AG10803 (cell line): ENCODE measurements around the gene SPINT1.

Experiments used
- DNase-seq: peaks from one replicate; pipeline ENCODE4 v3.0.0; 2010; ENCODE audit warnings: low read depth
- H3K4me3 ChIP-seq: 2 replicates; pipeline ENCODE4 v1.5.1; 2011; ENCODE audit warnings: mild to moderate bottlenecking, low read length, control low read depth
- CTCF ChIP-seq: conservative IDR thresholded peaks from 2 replicates; pipeline ENCODE4 v1.5.1; 2011; ENCODE audit warnings: mild to moderate bottlenecking, low read length, control low read depth, inconsistent platforms

The SPINT1 gene

GRCh38 chr15:40843885-40844695 lies at the start of gene SPINT1:
Gene SPINT1 (plus strand): TSS chr15:40844048. CDS start chr15:40844555, 507 bp downstream.
- no peak for DNase-seq

GRCh38 chr15:40796041-40796440 lies 47.8 kb upstream of the SPINT1 start:
- TF ChIP-seq CTCF = no peak
- no peak overlapping the region for H3K4me3 ChIP-seq
- no peak for DNase-seq

More at GRCh38 chr15:40843885-40844695, at the start of gene SPINT1:
- H3K4me3 ChIP-seq = peak within 1 kb of the TSS; percentile 26; the same call in 1 of the 2 replicates
- TF ChIP-seq CTCF = no peak

- H3K4me3 ChIP-seq = no peak overlapping the region
- TF ChIP-seq CTCF = no peak
- DNase-seq = no peak
Observed at GRCh38 chr15:40796512-40796911, 47.3 kb upstream of the SPINT1 start.

- no peak for TF ChIP-seq CTCF
- H3K4me3 ChIP-seq = no peak overlapping the region
- no peak for DNase-seq
Observed at GRCh38 chr15:40799523-40799922, 44.3 kb upstream of the SPINT1 start.

GRCh38 chr15:40803076-40803475 lies 40.8 kb upstream of the SPINT1 start:
- no peak overlapping the region for H3K4me3 ChIP-seq
- no peak for TF ChIP-seq CTCF
- no peak for DNase-seq

- no peak overlapping the region for H3K4me3 ChIP-seq
- TF ChIP-seq CTCF = 0 out of 2 replicates have a peak, but pooled peaks have one; percentile 3
Observed at GRCh38 chr15:40803688-40804087, 40.2 kb upstream of the SPINT1 start.

GRCh38 chr15:40806672-40807027 lies 37.2 kb upstream of the SPINT1 start:
- no peak for DNase-seq
- peak overlapping the region; percentile 100 for H3K4me3 ChIP-seq
- TF ChIP-seq CTCF = no peak

More at GRCh38 chr15:40803688-40804087, 40.2 kb upstream of the SPINT1 start:
- no peak for DNase-seq
